Measurements from ENCODE around the gene INTS13. TPM values are rescaled to one million over a fixed set of nuclear protein-coding genes. Genes with fewer than 3 reads are reported as not detected.
"Not testable (repeated sequence)": the region's sequence is repeated elsewhere in the genome, so short reads cannot be mapped to it uniquely, and the experiment has no call there.

Gene INTS13
- total RNA-seq, 6 experiments from 2014 or later, result 26.8 to 35.9 (median 28.1) TPM

DNA sequence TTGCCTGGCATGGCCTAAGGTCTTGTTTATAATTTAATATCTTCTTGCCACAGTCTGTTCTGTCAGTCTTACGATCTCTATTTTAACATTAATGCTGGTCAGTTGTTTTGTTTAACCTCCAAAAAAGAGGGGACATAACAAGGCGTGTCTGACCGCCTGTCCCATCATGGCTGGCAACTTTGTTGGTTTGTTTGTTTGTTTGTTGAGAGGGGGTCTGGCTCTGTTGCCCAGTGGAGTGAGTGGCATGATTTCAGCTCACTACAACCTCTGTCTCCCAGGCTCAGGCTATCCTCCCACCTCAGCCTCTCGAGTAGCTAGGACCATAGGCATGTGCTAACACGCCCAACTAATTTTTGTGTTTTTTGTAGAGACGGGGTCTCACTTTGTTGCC lies 68.7 kb downstream of the INTS13 start:
- TF ChIP-seq, protein P1, sequence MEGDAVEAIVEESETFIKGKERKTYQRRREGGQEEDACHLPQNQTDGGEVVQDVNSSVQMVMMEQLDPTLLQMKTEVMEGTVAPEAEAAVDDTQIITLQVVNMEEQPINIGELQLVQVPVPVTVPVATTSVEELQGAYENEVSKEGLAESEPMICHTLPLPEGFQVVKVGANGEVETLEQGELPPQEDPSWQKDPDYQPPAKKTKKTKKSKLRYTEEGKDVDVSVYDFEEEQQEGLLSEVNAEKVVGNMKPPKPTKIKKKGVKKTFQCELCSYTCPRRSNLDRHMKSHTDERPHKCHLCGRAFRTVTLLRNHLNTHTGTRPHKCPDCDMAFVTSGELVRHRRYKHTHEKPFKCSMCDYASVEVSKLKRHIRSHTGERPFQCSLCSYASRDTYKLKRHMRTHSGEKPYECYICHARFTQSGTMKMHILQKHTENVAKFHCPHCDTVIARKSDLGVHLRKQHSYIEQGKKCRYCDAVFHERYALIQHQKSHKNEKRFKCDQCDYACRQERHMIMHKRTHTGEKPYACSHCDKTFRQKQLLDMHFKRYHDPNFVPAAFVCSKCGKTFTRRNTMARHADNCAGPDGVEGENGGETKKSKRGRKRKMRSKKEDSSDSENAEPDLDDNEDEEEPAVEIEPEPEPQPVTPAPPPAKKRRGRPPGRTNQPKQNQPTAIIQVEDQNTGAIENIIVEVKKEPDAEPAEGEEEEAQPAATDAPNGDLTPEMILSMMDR (IDR thresholded peaks at IDR 0.05), result no peak
- no peaks in the 10 kb centered on the region for H3K9me3 Mint-ChIP-seq
- peaks cover 8% of the 10 kb centered on the region for H3K4me1 Mint-ChIP-seq (ENCODE audit: low read depth)
- H3K4me3 Mint-ChIP-seq, result no peak overlapping the region
- H3K36me3 Mint-ChIP-seq (ENCODE audit: low read depth), result no peaks in the 10 kb centered on the region
- no peak overlapping the region for H3K27ac Mint-ChIP-seq
- H3K27me3 Mint-ChIP-seq (ENCODE audit: insufficient read depth), result peaks cover 2% of the 10 kb centered on the region; the same call in 1 of the 2 replicates
- no peak for DNase-seq

DNA sequence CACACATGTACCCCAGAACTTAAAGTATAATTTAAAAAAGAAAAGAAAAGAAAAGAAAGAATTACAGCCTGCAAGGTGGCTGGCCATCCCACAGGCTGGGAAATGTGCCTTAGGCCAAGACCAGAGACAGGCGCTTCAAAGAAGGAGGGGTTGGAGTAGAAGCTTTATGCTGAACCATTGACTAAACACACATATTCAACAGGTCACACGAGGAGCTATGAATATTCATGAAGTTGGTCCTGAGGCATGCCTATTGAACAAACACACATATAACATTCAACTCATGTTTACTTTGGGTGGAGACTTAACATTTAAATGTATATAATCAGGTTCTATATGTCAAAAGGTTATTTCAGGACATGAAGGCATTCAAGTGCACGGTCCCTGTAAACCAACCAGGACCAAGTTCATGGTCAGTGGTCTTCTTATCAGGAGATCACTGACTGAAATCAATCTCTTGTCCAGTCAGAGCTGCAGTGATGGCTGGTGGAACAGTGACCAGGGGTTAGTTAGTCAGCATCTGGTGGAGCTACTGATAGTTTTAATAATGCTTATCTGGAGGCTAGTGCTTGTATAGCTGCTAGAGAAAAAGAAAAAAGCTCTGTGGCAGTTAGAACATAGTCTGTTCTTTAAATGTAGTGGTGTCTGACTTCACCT lies 69.2 kb downstream of the INTS13 start:
- TF ChIP-seq, protein P1 (IDR thresholded peaks at IDR 0.05), result no peak
- no peak for DNase-seq
- no peak overlapping the region for H3K4me3 Mint-ChIP-seq
- H3K36me3 Mint-ChIP-seq (ENCODE audit: low read depth), result no peaks in the 10 kb centered on the region
- H3K4me1 Mint-ChIP-seq (ENCODE audit: low read depth), result peaks cover 8% of the 10 kb centered on the region
- H3K27me3 Mint-ChIP-seq (ENCODE audit: insufficient read depth), result peaks cover 2% of the 10 kb centered on the region; the same call in 1 of the 2 replicates
- H3K9me3 Mint-ChIP-seq, result no peaks in the 10 kb centered on the region
- no peak overlapping the region for H3K27ac Mint-ChIP-seq

DNA sequence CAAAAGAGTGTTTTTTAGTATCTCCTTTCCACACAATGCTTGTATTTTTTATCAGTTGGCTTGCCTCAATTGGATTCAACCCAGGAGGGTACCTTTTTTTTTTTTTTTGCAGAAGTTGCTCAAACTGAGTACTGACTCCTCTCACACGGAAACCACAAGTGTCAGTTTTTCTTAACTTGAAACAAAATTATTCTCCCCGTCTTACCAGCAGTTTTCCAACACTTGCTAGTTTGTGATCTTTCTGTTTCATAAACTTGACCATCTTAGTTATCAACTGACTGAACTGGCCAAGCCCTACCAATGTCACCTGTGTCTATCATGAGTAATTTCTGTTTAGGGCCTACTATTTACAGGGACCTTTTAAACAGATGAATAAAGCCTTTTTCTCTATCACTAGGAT lies 70.7 kb downstream of the INTS13 start:
- no peaks in the 10 kb centered on the region for H3K36me3 Mint-ChIP-seq (ENCODE audit: low read depth)

DNA sequence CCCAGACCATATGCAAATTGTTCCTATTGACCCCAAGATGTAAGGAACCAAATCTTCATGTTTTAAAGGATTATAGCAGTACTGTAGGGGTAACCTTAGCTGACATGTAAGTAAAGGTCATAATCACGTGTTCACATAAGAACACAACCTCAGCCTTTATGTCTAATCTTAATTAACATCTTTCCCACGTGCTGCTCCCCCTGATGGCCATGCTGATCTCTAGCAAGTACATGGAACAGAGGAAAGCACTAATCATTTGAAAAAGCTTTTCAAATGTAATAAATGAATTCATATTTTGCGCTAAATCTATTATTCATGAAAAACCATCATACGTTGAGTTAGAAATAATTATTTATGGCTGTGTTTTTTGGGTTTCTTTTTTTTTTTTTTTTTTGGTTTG lies 74.3 kb downstream of the INTS13 start:
- Mint-ChIP-seq H3K27ac (no peak overlapping the region), H3K4me1 (ENCODE audit: low read depth) (no peaks in the 10 kb centered on the region), H3K36me3 (ENCODE audit: low read depth) (no peaks in the 10 kb centered on the region), H3K9me3 (no peaks in the 10 kb centered on the region), H3K27me3 (ENCODE audit: insufficient read depth) (peaks cover 4% of the 10 kb centered on the region; the same call in 1 of the 2 replicates), H3K4me3 (no peak overlapping the region)
- DNase-seq, result no peak
- TF ChIP-seq, protein P1 (IDR thresholded peaks at IDR 0.05), result peak; percentile 68

More for the DNA sequence above, 70.7 kb downstream of the INTS13 start:
- no peak for DNase-seq
- H3K4me3 Mint-ChIP-seq, result no peak overlapping the region
- H3K9me3 Mint-ChIP-seq, result no peaks in the 10 kb centered on the region
- H3K27ac Mint-ChIP-seq, result no peak overlapping the region
- H3K27me3 Mint-ChIP-seq (ENCODE audit: insufficient read depth), result peaks cover 4% of the 10 kb centered on the region; the same call in 1 of the 2 replicates
- H3K4me1 Mint-ChIP-seq (ENCODE audit: low read depth), result peaks cover 8% of the 10 kb centered on the region
- TF ChIP-seq, protein P1 (IDR thresholded peaks at IDR 0.05), result no peak

DNA sequence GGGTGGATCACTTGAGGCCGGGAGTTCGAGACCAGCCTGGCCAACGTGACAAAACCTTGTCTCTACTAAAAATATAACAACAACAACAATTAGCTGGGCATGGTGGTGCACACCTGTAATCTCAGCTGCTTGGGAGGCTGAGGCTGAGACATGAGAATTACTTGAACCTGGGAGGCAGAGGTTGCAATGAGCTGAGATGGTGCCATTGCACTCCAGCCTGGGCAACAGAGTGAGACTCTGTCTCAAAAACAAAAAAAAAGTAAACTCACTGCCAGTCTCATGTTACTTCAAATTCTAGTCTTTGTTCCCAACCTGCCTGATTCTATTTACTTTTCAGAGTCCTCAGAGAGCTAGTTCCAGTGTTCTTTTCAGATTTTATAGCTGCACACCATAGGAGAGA lies 75.0 kb downstream of the INTS13 start:
- not testable (repeated sequence) for H3K9me3 Mint-ChIP-seq

DNA sequence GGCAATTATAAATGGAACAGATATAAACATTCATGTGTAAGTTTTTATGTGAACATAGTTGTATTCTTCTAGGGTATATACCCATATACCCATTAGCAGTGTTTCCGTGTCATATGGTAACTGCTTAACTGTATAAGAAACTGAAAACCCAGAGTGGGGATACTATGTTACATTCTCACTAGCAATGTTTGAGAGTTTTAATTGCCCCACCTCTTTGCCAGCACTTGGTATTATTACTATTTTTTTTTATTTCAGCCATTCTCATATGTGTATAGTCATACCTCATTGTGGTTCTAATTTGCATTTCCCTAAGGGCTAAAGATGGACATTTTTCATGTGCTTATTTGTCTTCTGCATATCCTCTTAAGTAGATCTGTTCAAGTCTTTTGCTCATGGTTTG lies 76.1 kb downstream of the INTS13 start:
- Mint-ChIP-seq H3K9me3 (no peaks in the 10 kb centered on the region), H3K4me1 (ENCODE audit: low read depth) (peaks cover 4% of the 10 kb centered on the region; the same call in 1 of the 2 replicates), H3K36me3 (ENCODE audit: low read depth) (no peaks in the 10 kb centered on the region), H3K4me3 (no peak overlapping the region), H3K27me3 (ENCODE audit: insufficient read depth) (0 out of 2 replicates have a peak, but pooled peaks cover 2% of the 10 kb centered on the region), H3K27ac (no peak overlapping the region)
- no peak for DNase-seq
- TF ChIP-seq, protein P1 (IDR thresholded peaks at IDR 0.05), result no peak

More for the DNA sequence above, 75.0 kb downstream of the INTS13 start:
- DNase-seq; H3K4me3 Mint-ChIP-seq; H3K36me3 Mint-ChIP-seq (ENCODE audit: low read depth); H3K27ac Mint-ChIP-seq; H3K27me3 Mint-ChIP-seq (ENCODE audit: insufficient read depth); H3K4me1 Mint-ChIP-seq (ENCODE audit: low read depth): not testable (repeated sequence)
